ENCODE results near the gene RYR2. TPM values are rescaled to one million over a fixed set of nuclear protein-coding genes. Genes with fewer than 3 reads are reported as not detected.

RYR2 gene
- total and polyA plus RNA-seq, 3 donors from 2014 or later = 5.4 to 9.5 (median 9.1) TPM

GRCh38 chr1:237473854-237474253, 431.9 kb downstream of the RYR2 start:
- no peaks in the 10 kb centered on the region for H3K27me3 ChIP-seq
- no peak overlapping the region for H3K4me3 ChIP-seq
- TF ChIP-seq POLR2A (IDR thresholded peaks at IDR 0.05) = no peak
- TF ChIP-seq, protein P1, sequence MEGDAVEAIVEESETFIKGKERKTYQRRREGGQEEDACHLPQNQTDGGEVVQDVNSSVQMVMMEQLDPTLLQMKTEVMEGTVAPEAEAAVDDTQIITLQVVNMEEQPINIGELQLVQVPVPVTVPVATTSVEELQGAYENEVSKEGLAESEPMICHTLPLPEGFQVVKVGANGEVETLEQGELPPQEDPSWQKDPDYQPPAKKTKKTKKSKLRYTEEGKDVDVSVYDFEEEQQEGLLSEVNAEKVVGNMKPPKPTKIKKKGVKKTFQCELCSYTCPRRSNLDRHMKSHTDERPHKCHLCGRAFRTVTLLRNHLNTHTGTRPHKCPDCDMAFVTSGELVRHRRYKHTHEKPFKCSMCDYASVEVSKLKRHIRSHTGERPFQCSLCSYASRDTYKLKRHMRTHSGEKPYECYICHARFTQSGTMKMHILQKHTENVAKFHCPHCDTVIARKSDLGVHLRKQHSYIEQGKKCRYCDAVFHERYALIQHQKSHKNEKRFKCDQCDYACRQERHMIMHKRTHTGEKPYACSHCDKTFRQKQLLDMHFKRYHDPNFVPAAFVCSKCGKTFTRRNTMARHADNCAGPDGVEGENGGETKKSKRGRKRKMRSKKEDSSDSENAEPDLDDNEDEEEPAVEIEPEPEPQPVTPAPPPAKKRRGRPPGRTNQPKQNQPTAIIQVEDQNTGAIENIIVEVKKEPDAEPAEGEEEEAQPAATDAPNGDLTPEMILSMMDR (IDR thresholded peaks at IDR 0.05) = no peak
- WGBS, 2 donors = 89 to 90% methylated on average over 5 of the region's 5 CpGs
- intact Hi-C loops (cut with DNase I; ENCODE audit: low total_unique reads) = no loop called here
- H3K4me1 ChIP-seq = no peaks in the 10 kb centered on the region
- no peaks in the 10 kb centered on the region for H3K9me3 ChIP-seq
- H3K27ac ChIP-seq = no peak overlapping the region
- no peak for DNase-seq
- H3K36me3 ChIP-seq (ENCODE audit: low read depth, missing control alignments) = no peaks in the 10 kb centered on the region

GRCh38 chr1:237478082-237478481, 436.1 kb downstream of the RYR2 start:
- Histone ChIP-seq H3K27me3 (no peaks in the 10 kb centered on the region), H3K4me1 (no peaks in the 10 kb centered on the region), H3K4me3 (no peak overlapping the region), H3K9me3 (no peaks in the 10 kb centered on the region), H3K27ac (no peak overlapping the region), H3K36me3 (ENCODE audit: low read depth, missing control alignments) (no peaks in the 10 kb centered on the region)
- no peak for DNase-seq
- intact Hi-C loops (cut with DNase I; ENCODE audit: low total_unique reads) = no loop called here
- 49 to 58% methylated on average over 4 of the region's 4 CpGs for WGBS, 2 donors
- TF ChIP-seq, protein P1 (IDR thresholded peaks at IDR 0.05) = no peak

- H3K27ac ChIP-seq = no peak overlapping the region
- WGBS, 2 donors = 87 to 89% methylated on average over 3 of the region's 3 CpGs
These were observed 436.9 kb downstream of the RYR2 start for GRCh38 chr1:237478842-237479241.

GRCh38 chr1:237482777-237483176, 440.8 kb downstream of the RYR2 start:
- no peaks in the 10 kb centered on the region for H3K9me3 ChIP-seq
- intact Hi-C loops (cut with DNase I; ENCODE audit: low total_unique reads) = no loop called here
- no peak overlapping the region for H3K27ac ChIP-seq
- H3K4me3 ChIP-seq = no peak overlapping the region
- TF ChIP-seq POLR2A (IDR thresholded peaks at IDR 0.05) = no peak
- TF ChIP-seq, protein P1 (IDR thresholded peaks at IDR 0.05) = no peak
- H3K4me1 ChIP-seq = no peaks in the 10 kb centered on the region
- WGBS, 2 donors = 82 to 91% methylated on average over 2 of the region's 2 CpGs
- no peak for DNase-seq
- H3K27me3 ChIP-seq = no peaks in the 10 kb centered on the region
- no peaks in the 10 kb centered on the region for H3K36me3 ChIP-seq (ENCODE audit: low read depth, missing control alignments)

More at GRCh38 chr1:237478842-237479241, 436.9 kb downstream of the RYR2 start:
- no peak overlapping the region for H3K4me3 ChIP-seq
- H3K9me3 ChIP-seq = no peaks in the 10 kb centered on the region
- no peaks in the 10 kb centered on the region for H3K4me1 ChIP-seq
- TF ChIP-seq, protein P1 (IDR thresholded peaks at IDR 0.05) = no peak
- no peak for TF ChIP-seq POLR2A (IDR thresholded peaks at IDR 0.05)
- H3K36me3 ChIP-seq (ENCODE audit: low read depth, missing control alignments) = no peaks in the 10 kb centered on the region
- no peaks in the 10 kb centered on the region for H3K27me3 ChIP-seq
- intact Hi-C loops (cut with DNase I; ENCODE audit: low total_unique reads) = no loop called here
- DNase-seq = no peak

DNA sequence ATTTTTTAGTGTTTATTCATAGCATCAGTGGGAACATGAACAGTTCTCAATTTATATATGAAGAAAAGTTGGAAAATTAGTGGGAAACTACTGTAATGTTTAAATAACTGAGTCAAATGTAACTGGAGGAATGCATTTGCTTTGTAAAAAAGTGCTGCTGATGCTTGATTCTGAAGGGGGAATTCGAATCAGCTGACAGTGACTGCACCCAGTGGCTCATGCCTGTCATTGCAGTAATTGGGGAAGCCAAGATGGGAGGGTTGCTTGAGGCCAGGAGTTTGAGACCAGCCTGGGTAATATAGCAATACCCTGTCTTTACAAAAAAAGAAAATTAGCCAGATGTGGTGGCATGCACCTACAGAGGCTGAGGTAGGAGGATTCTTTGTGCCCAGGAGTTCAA, 450.4 kb downstream of the RYR2 start:
- DNase-seq = no peak
- Histone ChIP-seq H3K36me3 (ENCODE audit: low read depth, missing control alignments) (no peaks in the 10 kb centered on the region), H3K4me3 (no peak overlapping the region), H3K27me3 (no peaks in the 10 kb centered on the region), H3K4me1 (no peaks in the 10 kb centered on the region), H3K9me3 (no peaks in the 10 kb centered on the region), H3K27ac (no peak overlapping the region)
- TF ChIP-seq, protein P1 (IDR thresholded peaks at IDR 0.05) = no peak
- TF ChIP-seq POLR2A (IDR thresholded peaks at IDR 0.05) = no peak
- WGBS, 2 donors = 59 to 70% methylated on average over 1 of the region's 1 CpG
- intact Hi-C loops (cut with DNase I; ENCODE audit: low total_unique reads) = no loop called here
